BJ (cell line): ENCODE measurements around the gene MEGF9. TPM values are rescaled to one million over a fixed set of nuclear protein-coding genes. Genes with fewer than 3 reads are reported as not detected.

Experiments used
- CTCF ChIA-PET: fragments of 350-600 bp; formaldehyde crosslinking; extraction: SDS; loops from one replicate; lab custom pipeline; 2021; ENCODE audit warnings: antibody characterized with exemption, inconsistent platforms; lab: Yijun Ruan, JAX
- POLR2A ChIA-PET: fragments of 300-600 bp; sonication (Branson Sonifier 250); formaldehyde crosslinking; extraction: SDS; loops from one replicate; lab custom pipeline; 2021; ENCODE audit warnings: antibody characterized with exemption; lab: Charles Lee
- DNase-seq: peaks from one replicate; pipeline ENCODE4 v3.0.0-alpha.2; 2011; ENCODE audit warnings: low read depth
- H3K27me3 ChIP-seq: 2 replicates; pipeline ENCODE4 v1.6.0; 2011; ENCODE audit warnings: low read length; ENCODE audit not compliant: control insufficient read depth, insufficient read depth
- H3K36me3 ChIP-seq: 2 replicates; pipeline ENCODE4 v1.5.1; 2011; ENCODE audit warnings: low read length; ENCODE audit not compliant: control insufficient read depth, insufficient read depth
- H3K4me3 ChIP-seq: 2 replicates; pipeline ENCODE4 v1.5.1; 2011; ENCODE audit warnings: low read depth, mild to moderate bottlenecking, control low read depth, low read length
- polyA plus RNA-seq: library from polyadenylated mRNA; depleted of rRNA; stranded (reverse); fragments of >200 nt; gene quantifications from 2 replicates; pipeline ENCODE4 v1.2.3, GENCODE V29; 2011
- TF ChIP-seq, protein P1 (sequence below): IDR thresholded peaks from 2 replicates; pipeline ENCODE4 v1.5.1; 2011; ENCODE audit warnings: low read depth, mild to moderate bottlenecking, control low read depth, inconsistent platforms, low read length, moderate library complexity; ENCODE audit not compliant: insufficient read depth

MEGF9 gene
- polyA plus RNA-seq, 1 experiment = 1.1 TPM

DNA sequence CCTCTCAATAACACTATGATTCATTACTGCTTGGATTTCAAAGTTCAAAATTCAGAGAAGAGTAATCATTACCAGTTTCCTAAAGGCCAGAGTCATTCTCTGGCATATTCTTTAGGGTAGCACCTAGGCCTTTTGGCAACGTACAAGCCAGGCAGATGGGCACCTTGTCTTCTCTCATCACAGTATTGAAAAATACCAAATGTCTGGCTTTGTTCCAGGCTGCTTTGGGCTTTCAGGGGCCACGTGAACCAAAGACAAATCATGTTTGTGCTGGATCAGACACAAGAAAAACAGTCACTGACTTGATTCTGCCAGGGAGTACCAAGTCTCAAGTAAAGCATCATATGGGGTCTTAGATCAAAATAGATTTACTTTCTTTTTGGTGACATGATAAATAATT lies 15.5 kb downstream of the MEGF9 start:
- no peak for DNase-seq
- ChIA-PET CTCF (no interaction called here), POLR2A (no interaction called here)
- TF ChIP-seq, protein P1, sequence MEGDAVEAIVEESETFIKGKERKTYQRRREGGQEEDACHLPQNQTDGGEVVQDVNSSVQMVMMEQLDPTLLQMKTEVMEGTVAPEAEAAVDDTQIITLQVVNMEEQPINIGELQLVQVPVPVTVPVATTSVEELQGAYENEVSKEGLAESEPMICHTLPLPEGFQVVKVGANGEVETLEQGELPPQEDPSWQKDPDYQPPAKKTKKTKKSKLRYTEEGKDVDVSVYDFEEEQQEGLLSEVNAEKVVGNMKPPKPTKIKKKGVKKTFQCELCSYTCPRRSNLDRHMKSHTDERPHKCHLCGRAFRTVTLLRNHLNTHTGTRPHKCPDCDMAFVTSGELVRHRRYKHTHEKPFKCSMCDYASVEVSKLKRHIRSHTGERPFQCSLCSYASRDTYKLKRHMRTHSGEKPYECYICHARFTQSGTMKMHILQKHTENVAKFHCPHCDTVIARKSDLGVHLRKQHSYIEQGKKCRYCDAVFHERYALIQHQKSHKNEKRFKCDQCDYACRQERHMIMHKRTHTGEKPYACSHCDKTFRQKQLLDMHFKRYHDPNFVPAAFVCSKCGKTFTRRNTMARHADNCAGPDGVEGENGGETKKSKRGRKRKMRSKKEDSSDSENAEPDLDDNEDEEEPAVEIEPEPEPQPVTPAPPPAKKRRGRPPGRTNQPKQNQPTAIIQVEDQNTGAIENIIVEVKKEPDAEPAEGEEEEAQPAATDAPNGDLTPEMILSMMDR = no peak
- no peaks in the 10 kb centered on the region for H3K27me3 ChIP-seq
- H3K4me3 ChIP-seq = no peak overlapping the region
- no peaks in the 10 kb centered on the region for H3K36me3 ChIP-seq

DNA sequence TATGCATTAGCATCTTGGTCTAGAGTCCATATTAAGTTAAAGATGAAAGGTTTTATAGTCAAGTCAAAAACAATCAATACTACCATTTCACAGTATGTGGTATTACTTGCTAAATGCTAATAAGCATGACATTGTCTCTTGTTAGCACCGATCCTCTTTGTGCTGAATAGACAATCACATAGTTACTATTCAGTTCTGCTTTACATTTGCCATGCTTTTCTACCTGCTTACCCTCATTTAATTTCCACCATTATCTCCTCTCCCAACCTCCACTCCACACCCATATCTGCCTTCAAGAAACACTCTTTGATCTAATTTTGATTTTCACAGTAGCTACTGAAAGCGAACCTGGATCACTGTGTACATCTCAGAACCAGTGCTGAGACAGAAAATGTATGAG lies 16.8 kb downstream of the MEGF9 start:
- Histone ChIP-seq H3K36me3 (no peaks in the 10 kb centered on the region), H3K27me3 (no peaks in the 10 kb centered on the region), H3K4me3 (no peak overlapping the region)
- CTCF ChIA-PET = interaction anchor here (0.6 to 1.9 kb wide), 3 partner anchors 15 to 54 kb away, joined by 3 to 4 read pairs (median 3); no protein-coding TSS in a partner anchor
- TF ChIP-seq, protein P1 = no peak
- POLR2A ChIA-PET = no interaction called here
- DNase-seq = no peak

DNA sequence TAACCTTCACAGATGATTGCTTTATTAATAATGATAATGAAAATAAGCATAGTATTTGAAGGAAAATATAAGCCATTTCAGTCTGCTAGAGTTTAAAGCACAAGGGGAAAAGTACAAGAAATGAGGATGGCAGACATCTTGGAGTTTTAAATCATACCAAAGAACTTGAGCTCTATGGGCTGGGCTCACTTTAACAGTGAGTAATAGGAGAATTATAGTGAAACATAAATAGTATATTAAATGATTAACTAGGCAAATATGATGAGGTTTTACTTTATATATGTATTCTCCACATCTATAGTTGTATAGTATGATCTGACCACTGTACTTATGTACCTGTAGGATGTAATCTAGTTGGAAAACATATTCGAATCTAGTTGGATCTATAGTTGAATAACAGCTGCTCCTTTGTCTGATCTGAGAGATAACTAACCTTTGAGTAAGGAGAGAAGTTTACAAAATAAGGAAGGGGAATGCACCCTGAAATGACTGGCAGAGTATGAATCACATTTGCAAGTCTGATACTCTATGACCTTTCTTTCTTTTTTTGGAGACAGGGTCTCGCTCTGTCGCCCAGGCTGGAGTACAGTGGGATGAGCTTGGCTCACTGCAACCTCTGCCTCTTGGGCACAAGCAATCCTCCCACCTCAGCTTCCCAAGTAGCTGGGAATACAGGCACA lies 17.6 kb downstream of the MEGF9 start:
- POLR2A ChIA-PET = interaction anchor here (0.6 kb wide), 1 partner anchor 397 kb away, joined by 6 read pairs; no protein-coding TSS in a partner anchor
- H3K36me3 ChIP-seq = no peaks in the 10 kb centered on the region
- CTCF ChIA-PET = interaction anchor here (0.6 to 1.9 kb wide), 4 partner anchors 15 to 89 kb away, joined by 3 to 4 read pairs (median 4); no protein-coding TSS in a partner anchor
- no peak overlapping the region for H3K4me3 ChIP-seq
- DNase-seq = no peak
- TF ChIP-seq, protein P1 = no peak
- no peaks in the 10 kb centered on the region for H3K27me3 ChIP-seq

DNA sequence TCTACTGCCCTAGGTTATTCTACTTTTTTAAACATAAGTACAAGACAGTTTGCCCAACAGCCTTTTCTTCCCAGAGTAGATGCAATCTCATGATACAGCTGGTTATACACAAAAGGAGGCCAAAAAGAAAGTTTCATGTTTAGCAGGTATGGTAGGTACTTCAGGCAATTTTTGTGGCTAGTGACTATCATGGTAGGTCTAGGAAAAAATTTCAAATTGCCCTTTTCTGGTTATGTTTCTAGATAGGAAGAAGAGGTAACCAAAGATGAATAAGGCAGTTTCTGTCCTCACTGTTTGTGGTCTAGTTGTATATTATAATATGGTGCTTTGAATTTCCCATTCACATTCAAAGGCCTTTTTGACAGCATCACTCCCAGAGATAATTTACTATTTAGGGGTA lies 19.7 kb downstream of the MEGF9 start:
- Histone ChIP-seq H3K36me3 (no peaks in the 10 kb centered on the region), H3K27me3 (no peaks in the 10 kb centered on the region), H3K4me3 (no peak overlapping the region)
- TF ChIP-seq, protein P1 = no peak
- CTCF ChIA-PET = no interaction called here
- DNase-seq = no peak
- POLR2A ChIA-PET = no interaction called here

DNA sequence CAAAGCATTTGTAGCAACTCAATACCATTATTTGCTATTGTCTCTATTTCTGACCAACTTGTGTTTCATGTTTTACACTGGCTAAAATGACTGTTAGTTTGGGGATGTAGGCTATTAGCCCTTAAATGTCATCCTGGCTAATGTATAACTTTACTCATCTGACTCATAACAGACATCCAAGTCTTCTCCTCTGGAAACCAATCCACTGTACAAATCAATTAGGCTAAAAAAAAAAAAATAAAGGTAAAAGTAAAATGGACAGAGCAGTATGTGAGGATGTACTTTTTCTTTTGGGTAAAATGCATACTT lies 20.6 kb downstream of the MEGF9 start:
- ChIA-PET POLR2A (no interaction called here), CTCF (no interaction called here)
- TF ChIP-seq, protein P1 = no peak
- H3K4me3 ChIP-seq = no peak overlapping the region
- no peaks in the 10 kb centered on the region for H3K36me3 ChIP-seq
- DNase-seq = no peak
- no peaks in the 10 kb centered on the region for H3K27me3 ChIP-seq
